Psoas muscle (tissue), 8 donors: ENCODE results near the gene EGR1. TPM values are rescaled to one million over a fixed set of nuclear protein-coding genes. Genes with fewer than 3 reads are reported as not detected.

Experiments used
- ATAC-seq, 4 donors: fragments of 200-7000 bp; cut with Tn5 transposase; one replicate each; pipeline ENCODE4 v1.9.1; 2020; ENCODE audit warnings: moderate library complexity in 3 of 4, mild to moderate bottlenecking in 2 of 4
- DNase-seq, 2 donors: peaks; one replicate each; pipeline ENCODE4 v3.0.0-alpha.2; 2020
- H3K27ac ChIP-seq: fragments of 200-600 bp; one replicate; pipeline ENCODE4 v1.8.0; 2022
- H3K27me3 ChIP-seq, 3 donors: fragments of 200-600 bp in 1 of 3; one replicate each; pipeline versions ENCODE4 v1.6.1 to v1.8.0; 2013 to 2022; ENCODE audit warnings: low read length in 2 of 3, mild to moderate bottlenecking in 2 of 3, moderate library complexity in 1 of 3; ENCODE audit not compliant: insufficient read depth in 3 of 3
- H3K36me3 ChIP-seq, 2 donors: fragments of 200-600 bp in 1 of 2; one replicate each; pipeline versions ENCODE4 v1.6.1 to v1.8.0; 2013 to 2022; ENCODE audit warnings: low read depth in 1 of 2, mild to moderate bottlenecking in 1 of 2, moderate library complexity in 1 of 2; ENCODE audit not compliant: insufficient read depth in 1 of 2
- H3K4me1 ChIP-seq: fragments of 200-600 bp; one replicate; pipeline ENCODE4 v1.8.0; 2022
- H3K4me3 ChIP-seq: fragments of 200-600 bp; one replicate; pipeline ENCODE4 v1.8.0; 2022; ENCODE audit warnings: mild to moderate bottlenecking
- H3K9me3 ChIP-seq: fragments of 200-600 bp; one replicate; pipeline ENCODE4 v1.8.0; 2022
- WGBS, 3 donors: extraction: QIAGEN DNeasy Blood & Tissue Kit; methylation state at CpG; one replicate each; pipeline versions ENCODE4 v1.1.6 to v1.1.7; 2013; 5-methylcytosine and 5-hydroxymethylcytosine counted together
- intact Hi-C, 2 donors: fragments of 100-400 bp; cut with DNase I; formaldehyde crosslinking; loops; one replicate each; pipeline versions ENCODE4 v1.11.0 to v1.14.2; 2022
- polyA plus RNA-seq, 3 donors: library from polyadenylated mRNA; stranded (reverse); fragments of 200-250 nt; gene quantifications; one replicate each; pipeline ENCODE4 v1.2.3, GENCODE V29; 2013
- total RNA-seq, 4 donors: library from RNA; stranded (reverse); fragmentation: NEBNext Ultra II Directional in 2 of 4; extraction: Animal tissue kit (Norgen Biotek cat#: 25700) in 2 of 4; gene quantifications; one replicate each; pipeline versions ENCODE4 v1.2.1 to v1.2.4, GENCODE V29; 2021 to 2023
- TF ChIP-seq, protein P1 (sequence below): fragments of 200-600 bp; IDR thresholded peaks from one replicate; pipeline ENCODE4 v1.8.0; 2022; ENCODE audit warnings: antibody characterized with exemption
- donor health status: healthy with polysubstance abuse.
- donor health status: DM: no; HTN: no; CAD: no; lungs with moderate emphysema.
- donor health status: Bipolar disorder and iron deficiency.
- donor health status: healthy.
- donor health status: DM: yes; HTN: yes; CAD: no.
- donor health status: DM: no; HTN: no; CAD: no.
- donor health status: DM: no; HTN: no; CAD: no.
- donor health status: DM: yes; HTN: yes; CAD: no.

Gene EGR1
- total and polyA plus RNA-seq, 7 donors: 10.0 to 171 (median 34.8) TPM

DNA sequence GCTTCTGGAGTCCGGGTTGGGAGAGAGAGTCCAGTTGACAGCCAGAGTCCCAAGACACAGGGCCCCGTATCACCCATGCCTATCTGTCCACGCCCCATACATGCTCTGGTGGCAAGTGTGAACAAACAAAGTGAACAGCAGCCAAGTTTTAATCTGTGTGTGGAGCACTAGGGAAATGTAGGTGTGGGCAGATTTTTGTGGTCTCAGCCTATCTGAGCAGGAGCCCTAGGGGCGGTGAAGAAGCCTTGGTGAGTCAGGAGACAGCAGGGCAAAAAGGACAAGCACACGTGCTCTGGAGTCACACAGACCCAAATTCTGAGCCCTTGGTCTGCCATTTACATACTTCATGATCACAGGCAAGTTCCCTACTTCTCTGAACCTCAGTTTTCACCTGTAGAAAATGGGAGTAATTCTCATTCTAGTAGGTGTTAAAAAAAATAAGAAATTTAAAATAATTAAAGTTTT, 23.2 kb downstream of the EGR1 start:
- H3K36me3 ChIP-seq: no peaks in the 10 kb centered on the region
- ATAC-seq (no peak), DNase-seq (no peak)
- TF ChIP-seq, protein P1, sequence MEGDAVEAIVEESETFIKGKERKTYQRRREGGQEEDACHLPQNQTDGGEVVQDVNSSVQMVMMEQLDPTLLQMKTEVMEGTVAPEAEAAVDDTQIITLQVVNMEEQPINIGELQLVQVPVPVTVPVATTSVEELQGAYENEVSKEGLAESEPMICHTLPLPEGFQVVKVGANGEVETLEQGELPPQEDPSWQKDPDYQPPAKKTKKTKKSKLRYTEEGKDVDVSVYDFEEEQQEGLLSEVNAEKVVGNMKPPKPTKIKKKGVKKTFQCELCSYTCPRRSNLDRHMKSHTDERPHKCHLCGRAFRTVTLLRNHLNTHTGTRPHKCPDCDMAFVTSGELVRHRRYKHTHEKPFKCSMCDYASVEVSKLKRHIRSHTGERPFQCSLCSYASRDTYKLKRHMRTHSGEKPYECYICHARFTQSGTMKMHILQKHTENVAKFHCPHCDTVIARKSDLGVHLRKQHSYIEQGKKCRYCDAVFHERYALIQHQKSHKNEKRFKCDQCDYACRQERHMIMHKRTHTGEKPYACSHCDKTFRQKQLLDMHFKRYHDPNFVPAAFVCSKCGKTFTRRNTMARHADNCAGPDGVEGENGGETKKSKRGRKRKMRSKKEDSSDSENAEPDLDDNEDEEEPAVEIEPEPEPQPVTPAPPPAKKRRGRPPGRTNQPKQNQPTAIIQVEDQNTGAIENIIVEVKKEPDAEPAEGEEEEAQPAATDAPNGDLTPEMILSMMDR: no peak
- H3K4me1 ChIP-seq: peaks cover 10% of the 10 kb centered on the region
- no peak overlapping the region for H3K27ac ChIP-seq
- no peaks in the 10 kb centered on the region for H3K9me3 ChIP-seq
- WGBS, 3 donors: 84 to 95% (median 85%) methylated on average over 5 of the region's 5 CpGs
- H3K27me3 ChIP-seq: peaks cover 0 to 15% (median 2%) of the 10 kb centered on the region in 3 donors
- no peak overlapping the region for H3K4me3 ChIP-seq
- intact Hi-C loops: loop anchor here in 1 of 2 donors (2.0 kb wide), 1 partner anchor 22 kb away; no protein-coding TSS in a partner anchor

- WGBS, 3 donors: 23 to 45% (median 37%) methylated on average over 5 of the region's 5 CpGs
- DNase-seq: no peak
- peaks cover 10% of the 10 kb centered on the region for H3K4me1 ChIP-seq
- peak in 1 of 4 donors; percentile 11 for ATAC-seq
- H3K36me3 ChIP-seq: no peaks in the 10 kb centered on the region
- TF ChIP-seq, protein P1: no peak
- no peak overlapping the region for H3K4me3 ChIP-seq
- intact Hi-C loops: loop anchor here (2.0 to 10.0 kb wide), 2 partner anchors 23 to 265 kb away; no protein-coding TSS in a partner anchor
- H3K27me3 ChIP-seq: peaks cover 0 to 15% (median 2%) of the 10 kb centered on the region in 3 donors
- H3K9me3 ChIP-seq: no peaks in the 10 kb centered on the region
- no peak overlapping the region for H3K27ac ChIP-seq
Observed at GRCh38 chr5:138489683-138490061, 24.4 kb downstream of the EGR1 start.

GRCh38 chr5:138490648-138491283, 25.5 kb downstream of the EGR1 start:
- no peak overlapping the region for H3K4me3 ChIP-seq
- H3K27ac ChIP-seq: no peak overlapping the region
- intact Hi-C loops: loop anchor here in 1 of 2 donors (10.0 kb wide), 1 partner anchor 266 kb away; no protein-coding TSS in a partner anchor
- TF ChIP-seq, protein P1: no peak
- WGBS, 3 donors: 88 to 91% (median 90%) methylated on average over 12 of the region's 12 CpGs
- H3K27me3 ChIP-seq: peaks cover 0 to 15% (median 2%) of the 10 kb centered on the region in 3 donors
- H3K9me3 ChIP-seq: no peaks in the 10 kb centered on the region
- ATAC-seq (no peak), DNase-seq (no peak)
- no peaks in the 10 kb centered on the region for H3K36me3 ChIP-seq
- peaks cover 10% of the 10 kb centered on the region for H3K4me1 ChIP-seq

- peak overlapping the region; percentile 78 for H3K4me3 ChIP-seq
- no peak for DNase-seq
- intact Hi-C loops: loop anchor here in 1 of 2 donors (10.0 kb wide), 1 partner anchor 266 kb away; no protein-coding TSS in a partner anchor
- peaks cover 0 to 15% (median 2%) of the 10 kb centered on the region in 3 donors for H3K27me3 ChIP-seq
- no peaks in the 10 kb centered on the region for H3K36me3 ChIP-seq
- H3K9me3 ChIP-seq: no peaks in the 10 kb centered on the region
- 47 to 60% (median 53%) methylated on average over 11 of the region's 11 CpGs for WGBS, 3 donors
- no peak for ATAC-seq
- H3K4me1 ChIP-seq: peaks cover 10% of the 10 kb centered on the region
- TF ChIP-seq, protein P1: no peak
- H3K27ac ChIP-seq: no peak overlapping the region
Observed at GRCh38 chr5:138491284-138491648, 26.0 kb downstream of the EGR1 start.
